Measurements from ENCODE around the gene KRTCAP2.
A peak's percentile ranks its signal among the peaks of the same experiment; 100 is the strongest.
"Not testable (repeated sequence)": the region's sequence is repeated elsewhere in the genome, so short reads cannot be mapped to it uniquely, and the experiment has no call there.

KRTCAP2 gene

DNA sequence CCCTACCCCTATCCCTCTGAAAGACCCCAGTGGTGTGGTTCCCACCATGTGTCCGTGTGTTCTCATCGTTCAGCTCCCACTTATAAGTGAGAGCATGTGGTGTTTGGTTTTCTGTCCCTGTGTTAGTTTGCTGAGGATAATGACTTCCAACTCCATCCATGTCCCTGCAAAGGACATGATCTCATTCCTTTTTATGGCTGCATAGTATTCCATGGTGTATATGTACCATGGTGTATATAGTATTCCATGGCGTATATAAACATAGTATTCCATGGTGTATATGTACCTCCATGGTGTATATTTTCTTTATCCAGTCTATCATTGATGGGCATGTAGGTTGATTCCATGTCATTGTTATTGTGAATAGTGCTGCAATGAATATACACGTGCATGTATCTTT is 9.3 kb downstream of the KRTCAP2 start:
- H3K4me1 ChIP-seq (ENCODE audit: control insufficient read depth in 1 of 2, insufficient read depth in 2 of 2, low read length in 2 of 2): peaks cover 5 to 15% of the 10 kb centered on the region in 2 donors
- not testable (repeated sequence) for H3K4me3 ChIP-seq (ENCODE audit: low read depth in 1 of 2, low read length in 2 of 2); H3K36me3 ChIP-seq (ENCODE audit: control insufficient read depth in 1 of 2, insufficient read depth in 2 of 2, low read length in 2 of 2); H3K27ac ChIP-seq (ENCODE audit: low read length); H3K27me3 ChIP-seq (ENCODE audit: low read depth, low read length); H3K9me3 ChIP-seq (ENCODE audit: control insufficient read depth in 1 of 2, low read length in 2 of 2)

DNA sequence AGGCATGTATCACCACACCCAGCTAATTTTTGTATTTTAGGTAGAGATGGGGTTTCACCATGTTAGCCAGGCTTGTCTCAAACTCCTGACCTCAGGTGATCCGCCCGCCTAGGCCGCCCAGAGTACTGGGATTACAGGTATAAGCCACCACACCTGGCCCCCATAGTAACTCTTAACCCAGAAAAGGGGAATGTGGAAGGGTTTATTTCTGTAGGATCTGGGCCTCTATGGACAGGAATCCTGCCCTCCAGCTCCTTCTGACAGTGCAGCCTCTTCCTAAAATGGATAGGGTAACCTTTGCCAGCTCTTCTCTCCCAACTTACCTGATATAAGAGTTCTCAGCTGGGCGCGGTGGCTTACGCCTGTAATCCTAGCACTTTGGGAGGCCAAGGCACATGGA is 10.5 kb downstream of the KRTCAP2 start:
- not testable (repeated sequence) for H3K27me3 ChIP-seq (ENCODE audit: low read depth, low read length); H3K36me3 ChIP-seq (ENCODE audit: control insufficient read depth in 1 of 2, insufficient read depth in 2 of 2, low read length in 2 of 2); H3K27ac ChIP-seq (ENCODE audit: low read length); H3K4me3 ChIP-seq (ENCODE audit: low read depth in 1 of 2, low read length in 2 of 2); H3K4me1 ChIP-seq (ENCODE audit: control insufficient read depth in 1 of 2, insufficient read depth in 2 of 2, low read length in 2 of 2); H3K9me3 ChIP-seq (ENCODE audit: control insufficient read depth in 1 of 2, low read length in 2 of 2)

GRCh38 chr1:155160128-155160527 is 13.0 kb downstream of the KRTCAP2 start:
- H3K9me3 ChIP-seq (ENCODE audit: control insufficient read depth in 1 of 2, low read length in 2 of 2): no peaks in the 10 kb centered on the region
- H3K4me3 ChIP-seq (ENCODE audit: low read depth in 1 of 2, low read length in 2 of 2): no peak overlapping the region
- no peaks in the 10 kb centered on the region for H3K36me3 ChIP-seq (ENCODE audit: control insufficient read depth in 1 of 2, insufficient read depth in 2 of 2, low read length in 2 of 2)
- H3K27ac ChIP-seq (ENCODE audit: low read length): no peak overlapping the region
- no peaks in the 10 kb centered on the region for H3K4me1 ChIP-seq (ENCODE audit: control insufficient read depth in 1 of 2, insufficient read depth in 2 of 2, low read length in 2 of 2)
- no peaks in the 10 kb centered on the region for H3K27me3 ChIP-seq (ENCODE audit: low read depth, low read length)

DNA sequence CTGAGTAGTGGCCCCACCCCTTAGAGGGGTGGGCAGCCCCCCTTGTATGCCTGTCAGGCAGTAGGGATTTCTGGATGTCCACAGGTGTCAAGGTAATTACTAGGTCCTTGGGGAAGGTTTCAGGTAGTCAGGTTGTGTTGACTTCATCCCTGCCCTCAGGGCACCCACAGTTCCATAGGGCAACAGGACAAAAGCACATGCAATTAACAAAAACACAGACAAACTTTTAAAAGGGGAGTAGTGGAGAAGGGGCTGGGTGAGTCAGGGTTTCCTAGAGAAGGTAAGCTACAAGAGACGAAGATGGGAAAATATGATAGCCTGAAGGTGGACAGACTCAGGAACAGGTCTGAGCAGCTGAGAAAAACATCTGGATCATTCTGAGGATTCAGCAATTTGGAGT is 14.1 kb downstream of the KRTCAP2 start:
- Histone ChIP-seq H3K9me3 (ENCODE audit: control insufficient read depth in 1 of 2, low read length in 2 of 2) (no peaks in the 10 kb centered on the region), H3K4me1 (ENCODE audit: control insufficient read depth in 1 of 2, insufficient read depth in 2 of 2, low read length in 2 of 2) (no peaks in the 10 kb centered on the region), H3K36me3 (ENCODE audit: control insufficient read depth in 1 of 2, insufficient read depth in 2 of 2, low read length in 2 of 2) (no peaks in the 10 kb centered on the region), H3K27me3 (ENCODE audit: low read depth, low read length) (no peaks in the 10 kb centered on the region), H3K27ac (ENCODE audit: low read length) (no peak overlapping the region), H3K4me3 (ENCODE audit: low read depth in 1 of 2, low read length in 2 of 2) (no peak overlapping the region)

DNA sequence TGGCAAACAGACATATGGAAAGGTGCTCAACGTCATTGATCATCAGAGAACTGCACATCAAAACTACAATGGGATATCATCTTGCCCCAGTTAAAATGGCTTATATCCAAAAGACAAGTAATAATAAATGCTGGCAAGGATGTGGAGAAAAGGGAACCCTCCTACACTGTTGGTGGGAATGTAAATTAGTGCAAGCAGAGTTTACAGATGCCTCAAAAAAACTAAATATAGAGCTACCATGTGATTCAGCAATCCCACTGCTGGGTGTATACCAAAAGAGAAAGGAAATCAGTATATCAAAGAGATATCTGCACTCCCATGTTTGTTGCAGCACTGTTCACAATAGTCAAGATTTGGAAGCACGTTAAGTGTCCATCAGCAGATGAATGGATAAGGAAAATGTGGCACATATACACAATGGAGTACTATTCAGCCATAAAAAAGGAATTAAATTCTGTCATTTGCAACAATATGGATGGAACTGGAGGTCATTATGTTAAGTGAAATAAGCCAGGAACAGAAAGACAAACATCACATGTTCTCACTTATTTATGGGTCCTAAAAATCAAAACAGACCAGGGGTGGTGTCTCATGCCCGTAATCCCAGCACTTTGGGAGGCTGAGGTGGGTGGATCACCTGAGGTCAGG is 17.0 kb downstream of the KRTCAP2 start:
- H3K4me1 ChIP-seq (ENCODE audit: control insufficient read depth in 1 of 2, insufficient read depth in 2 of 2, low read length in 2 of 2); H3K27me3 ChIP-seq (ENCODE audit: low read depth, low read length); H3K27ac ChIP-seq (ENCODE audit: low read length); H3K4me3 ChIP-seq (ENCODE audit: low read depth in 1 of 2, low read length in 2 of 2); H3K9me3 ChIP-seq (ENCODE audit: control insufficient read depth in 1 of 2, low read length in 2 of 2); H3K36me3 ChIP-seq (ENCODE audit: control insufficient read depth in 1 of 2, insufficient read depth in 2 of 2, low read length in 2 of 2): not testable (repeated sequence)

DNA sequence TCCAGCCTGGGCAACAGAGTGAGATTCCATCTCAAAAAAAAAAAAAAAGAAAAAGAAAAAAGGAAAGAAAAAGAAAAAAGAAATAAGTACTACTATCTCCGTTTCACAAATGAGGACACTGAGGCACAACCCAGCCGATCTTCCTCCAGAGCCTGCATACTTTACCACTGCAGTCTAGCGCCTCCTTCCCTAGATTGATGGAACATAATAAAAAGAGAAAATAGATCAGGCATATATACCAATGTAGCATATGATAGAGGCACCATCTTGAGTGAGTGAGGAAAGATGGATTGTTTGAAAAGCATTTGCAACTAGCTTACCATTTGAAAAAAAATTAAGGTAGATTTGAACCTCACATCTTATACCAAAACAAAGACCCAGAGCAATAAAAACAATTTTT is 27.6 kb downstream of the KRTCAP2 start:
- Histone ChIP-seq H3K27ac (ENCODE audit: low read length) (no peak overlapping the region), H3K4me1 (ENCODE audit: control insufficient read depth in 1 of 2, insufficient read depth in 2 of 2, low read length in 2 of 2) (peaks cover 0 to 4% of the 10 kb centered on the region in 2 donors), H3K9me3 (ENCODE audit: control insufficient read depth in 1 of 2, low read length in 2 of 2) (no peaks in the 10 kb centered on the region), H3K4me3 (ENCODE audit: low read depth in 1 of 2, low read length in 2 of 2) (no peak overlapping the region), H3K27me3 (ENCODE audit: low read depth, low read length) (no peaks in the 10 kb centered on the region), H3K36me3 (ENCODE audit: control insufficient read depth in 1 of 2, insufficient read depth in 2 of 2, low read length in 2 of 2) (no peaks in the 10 kb centered on the region)

GRCh38 chr1:155141749-155142148 is 31.4 kb downstream of the KRTCAP2 start:
- no peaks in the 10 kb centered on the region for H3K36me3 ChIP-seq (ENCODE audit: control insufficient read depth in 1 of 2, insufficient read depth in 2 of 2, low read length in 2 of 2)
- peaks cover 11 to 18% of the 10 kb centered on the region in 2 donors for H3K4me1 ChIP-seq (ENCODE audit: control insufficient read depth in 1 of 2, insufficient read depth in 2 of 2, low read length in 2 of 2)
- H3K27me3 ChIP-seq (ENCODE audit: low read depth, low read length): no peaks in the 10 kb centered on the region
- H3K27ac ChIP-seq (ENCODE audit: low read length): no peak overlapping the region
- H3K9me3 ChIP-seq (ENCODE audit: control insufficient read depth in 1 of 2, low read length in 2 of 2): no peaks in the 10 kb centered on the region
- H3K4me3 ChIP-seq (ENCODE audit: low read depth in 1 of 2, low read length in 2 of 2): no peak overlapping the region

GRCh38 chr1:155140630-155140953 is 32.5 kb downstream of the KRTCAP2 start:
- Histone ChIP-seq H3K27me3 (ENCODE audit: low read depth, low read length) (no peaks in the 10 kb centered on the region), H3K4me3 (ENCODE audit: low read depth in 1 of 2, low read length in 2 of 2) (peak overlapping the region; percentile 73 to 90), H3K4me1 (ENCODE audit: control insufficient read depth in 1 of 2, insufficient read depth in 2 of 2, low read length in 2 of 2) (peaks cover 12 to 21% of the 10 kb centered on the region in 2 donors), H3K27ac (ENCODE audit: low read length) (no peak overlapping the region), H3K9me3 (ENCODE audit: control insufficient read depth in 1 of 2, low read length in 2 of 2) (no peaks in the 10 kb centered on the region), H3K36me3 (ENCODE audit: control insufficient read depth in 1 of 2, insufficient read depth in 2 of 2, low read length in 2 of 2) (no peaks in the 10 kb centered on the region)

DNA sequence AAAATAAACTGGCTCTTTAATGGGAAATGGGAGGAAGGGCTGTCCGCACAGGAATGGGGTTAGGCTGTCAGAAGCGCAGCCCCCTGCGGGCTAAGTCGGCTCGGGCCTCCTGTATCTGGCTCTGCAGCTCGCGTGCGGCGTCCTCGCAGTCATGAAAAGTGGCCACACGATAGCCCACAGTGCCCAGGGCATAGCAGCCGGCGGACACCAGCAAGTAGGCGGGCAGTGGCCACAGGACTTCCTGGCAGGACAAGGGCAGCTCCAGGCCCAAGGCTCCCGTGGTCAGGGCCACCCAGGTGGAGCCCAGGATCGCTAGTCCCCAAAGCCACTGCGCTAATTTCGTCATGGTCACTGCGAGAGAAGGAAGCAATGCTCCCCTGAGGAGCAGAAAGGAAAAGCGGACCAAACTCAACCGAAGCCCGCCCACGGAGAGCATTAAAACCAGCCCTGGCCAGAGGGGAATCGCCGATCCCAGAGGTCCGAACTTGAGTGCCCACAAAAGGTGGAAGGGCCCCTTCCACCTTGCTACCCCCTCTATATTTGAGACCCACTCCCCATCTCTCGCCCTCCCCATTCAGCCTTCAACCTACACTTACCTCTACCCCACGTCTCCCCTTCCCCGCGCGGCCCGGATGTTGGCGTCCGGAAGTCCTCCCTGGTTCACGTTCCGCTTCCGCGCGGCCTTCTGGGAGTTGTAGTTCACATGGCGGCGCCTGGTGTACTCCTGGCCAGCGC is 33.0 kb downstream of the KRTCAP2 start, which contains the start of gene DPM3:
Gene DPM3, minus strand, starts transcription at position 637 of the 735 bp plus-strand sequence. Its CDS starts 291 bp downstream, at position 346.
- H3K36me3 ChIP-seq (ENCODE audit: control insufficient read depth in 1 of 2, insufficient read depth in 2 of 2, low read length in 2 of 2): peaks cover 0 to 3% of the 10 kb centered on the region in 2 donors
- peak within 1 kb of the TSS; percentile 96 for H3K27ac ChIP-seq (ENCODE audit: low read length)
- peak within 1 kb of the TSS; percentile 73 to 90 for H3K4me3 ChIP-seq (ENCODE audit: low read depth in 1 of 2, low read length in 2 of 2)
- H3K4me1 ChIP-seq (ENCODE audit: control insufficient read depth in 1 of 2, insufficient read depth in 2 of 2, low read length in 2 of 2): peaks cover 12 to 21% of the 10 kb centered on the region in 2 donors
- no peaks in the 10 kb centered on the region for H3K27me3 ChIP-seq (ENCODE audit: low read depth, low read length)
- no peaks in the 10 kb centered on the region for H3K9me3 ChIP-seq (ENCODE audit: control insufficient read depth in 1 of 2, low read length in 2 of 2)

DNA sequence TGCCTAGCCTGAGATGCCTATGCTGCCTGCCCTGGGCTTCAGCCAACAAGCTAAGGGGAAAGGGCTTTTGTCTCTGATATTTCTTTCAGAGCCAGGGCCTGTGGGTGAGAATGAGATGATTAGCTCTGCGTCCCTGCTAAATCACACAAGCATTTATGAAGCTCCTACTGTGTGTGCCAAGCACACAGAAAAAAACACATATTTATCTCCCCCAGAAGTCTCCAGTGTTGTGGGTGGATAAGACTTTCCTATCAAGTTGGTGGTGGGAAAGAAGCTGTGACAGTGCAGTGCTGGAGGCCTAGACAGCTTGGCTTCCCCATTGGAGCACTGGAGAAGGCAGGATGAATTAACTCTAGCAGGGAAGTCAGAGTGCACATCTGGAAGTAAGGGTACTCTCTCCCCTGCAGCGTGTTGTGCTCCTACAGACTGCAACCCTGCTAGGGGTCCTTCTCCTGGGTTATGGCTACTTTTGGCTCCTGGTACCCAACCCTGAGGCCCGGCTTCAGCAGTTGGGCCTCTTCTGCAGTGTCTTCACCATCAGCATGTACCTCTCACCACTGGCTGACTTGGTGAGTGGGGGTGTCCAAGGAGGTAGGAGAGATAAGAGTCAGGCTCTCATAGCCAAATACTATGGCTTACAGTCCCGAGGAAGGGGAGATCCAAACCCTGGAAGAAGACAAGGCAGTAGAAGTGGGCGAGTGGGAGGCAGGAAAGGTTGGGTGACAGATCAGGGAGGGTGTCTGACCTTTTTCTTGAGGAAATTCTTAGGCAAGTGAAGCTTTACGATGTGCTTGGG is 35.8 kb downstream of the KRTCAP2 start:
- Histone ChIP-seq H3K4me3 (ENCODE audit: low read depth in 1 of 2, low read length in 2 of 2) (peak overlapping the region; percentile 76 to 88), H3K27ac (ENCODE audit: low read length) (peak overlapping the region; percentile 100), H3K4me1 (ENCODE audit: control insufficient read depth in 1 of 2, insufficient read depth in 2 of 2, low read length in 2 of 2) (peaks cover 23 to 31% of the 10 kb centered on the region in 2 donors), H3K9me3 (ENCODE audit: control insufficient read depth in 1 of 2, low read length in 2 of 2) (no peaks in the 10 kb centered on the region), H3K27me3 (ENCODE audit: low read depth, low read length) (no peaks in the 10 kb centered on the region), H3K36me3 (ENCODE audit: control insufficient read depth in 1 of 2, insufficient read depth in 2 of 2, low read length in 2 of 2) (peaks cover 12 to 15% of the 10 kb centered on the region in 2 donors)

- no peaks in the 10 kb centered on the region for H3K9me3 ChIP-seq (ENCODE audit: control insufficient read depth in 1 of 2, low read length in 2 of 2)
- peaks cover 13 to 17% of the 10 kb centered on the region in 2 donors for H3K36me3 ChIP-seq (ENCODE audit: control insufficient read depth in 1 of 2, insufficient read depth in 2 of 2, low read length in 2 of 2)
- H3K27ac ChIP-seq (ENCODE audit: low read length): peak overlapping the region; percentile 100
- H3K4me1 ChIP-seq (ENCODE audit: control insufficient read depth in 1 of 2, insufficient read depth in 2 of 2, low read length in 2 of 2): peaks cover 23 to 31% of the 10 kb centered on the region in 2 donors
- H3K4me3 ChIP-seq (ENCODE audit: low read depth in 1 of 2, low read length in 2 of 2): peak overlapping the region; percentile 76 to 88
- H3K27me3 ChIP-seq (ENCODE audit: low read depth, low read length): no peaks in the 10 kb centered on the region
Observed at GRCh38 chr1:155136748-155137147, 36.4 kb downstream of the KRTCAP2 start.

All from muscle layer of duodenum (tissue), 2 donors.